ENCODE measurements around the gene SUMO3. TPM values are rescaled to one million over a fixed set of nuclear protein-coding genes. Genes with fewer than 3 reads are reported as not detected.
A peak's percentile ranks its signal among the peaks of the same experiment; 100 is the strongest.

SUMO3 gene
- total and polyA plus RNA-seq, 2 of the 13 experiments (the other 11 are each of a cell fraction or from before 2014, with no cell fraction given) = 51.4 to 92.4 TPM

- TF ChIP-seq SALL1 (CRISPR knock-in tag; IDR thresholded peaks at IDR 0.05) = no peak
- TF ChIP-seq ZNF639 (CRISPR knock-in tag; conservative IDR thresholded peaks at IDR 0.05) = no peak
- peak; percentile 3 for TF ChIP-seq XRCC5 (optimal IDR thresholded peaks at IDR 0.05; ENCODE audit: low read length)
- TF ChIP-seq NCOA5 (CRISPR knock-in tag; IDR thresholded peaks at IDR 0.05) = no peak
- no peak for TF ChIP-seq GATAD1 (CRISPR knock-in tag; IDR thresholded peaks at IDR 0.05)
- TF ChIP-seq PHF8 (CRISPR knock-in tag; IDR thresholded peaks at IDR 0.05) = 0 out of 2 replicates have a peak, but pooled peaks have one; percentile 1
- no peak for TF ChIP-seq MYNN (CRISPR knock-in tag; IDR thresholded peaks at IDR 0.05; ENCODE audit: low read depth)
- Histone ChIP-seq H4K20me1 (ENCODE audit: insufficient read depth, low read length) (peaks cover 14% of the 10 kb centered on the region), H3K36me3 (replicated peaks in 1 of 2; ENCODE audit: control insufficient read depth in 1 of 2, insufficient read depth in 2 of 2, low read length in 2 of 2) (peaks cover 0 to 12% of the 10 kb centered on the region in 2 experiments; a peak in 3 of 5 replicates), H3K4me3 (replicated peaks in 1 of 3; ENCODE audit: insufficient read depth in 1 of 3, low read depth in 2 of 3, low read length in 3 of 3) (peak overlapping the region in 2 of 3 experiments; percentile 79 to 80; a peak in 2 of 6 replicates), H3K27ac (ENCODE audit: extremely low read length, insufficient read depth, low read length) (no peak overlapping the region), H3K9me3 (ENCODE audit: low read length) (no peaks in the 10 kb centered on the region), H3K9ac (ENCODE audit: insufficient read depth, low read depth, low read length) (peak overlapping the region; percentile 85; the same call in 1 of the 2 replicates), H3K4me1 (ENCODE audit: insufficient read depth, low read length) (peaks cover 57% of the 10 kb centered on the region), H3K27me3 (ENCODE audit: control insufficient read depth in 1 of 2, insufficient read depth in 2 of 2, low read length in 2 of 2) (no peaks in the 10 kb centered on the region; a peak in 1 of 5 replicates), H3K79me2 (ENCODE audit: insufficient read depth, low read length) (peaks cover 65% of the 10 kb centered on the region), H3K4me2 (ENCODE audit: low read depth, low read length) (peak overlapping the region; percentile 99), H2AFZ (ENCODE audit: low read length) (no peak overlapping the region)
- no TSS peak for BruUV-seq (replicated peaks)
- FAIRE-seq (no peak), ATAC-seq (no peak), DNase-seq (ENCODE audit: low spot score) (no peak)
- ChIA-PET CTCF (ENCODE audit: low intra/inter-chr PET ratio, low total read pairs) (interaction anchor here (1.7 kb wide), 1 partner anchor 112 kb away, joined by 7 read pairs; no protein-coding TSS in a partner anchor), POLR2A (interaction anchor here (5.6 kb wide), 1 partner anchor 113 kb away, joined by 31 read pairs; no protein-coding TSS in a partner anchor)
- in situ Hi-C loops (cut with HindIII; ENCODE audit: extremely low pct_ligation_motif_present, low pct_unique_long_range_greater_than_20kb) (loop anchor here (5.0 kb wide), 2 partner anchors 48 to 113 kb away; no protein-coding TSS in a partner anchor), intact Hi-C loops (cut with micrococcal nuclease; ENCODE audit: unreplicated experiment) (loop anchor here (1.0 to 5.0 kb wide), 5 partner anchors 47 to 133 kb away; partner anchors contain the start of gene PTTG1IP)
- WGBS (ENCODE audit: low lambda C conversion rate) = 80% methylated on average over 1 of the region's 1 CpG
Measured at GRCh38 chr21:44799646-44800045, 18.2 kb downstream of the SUMO3 start.

- DNase-seq (ENCODE audit: low spot score) (no peak), FAIRE-seq (no peak), ATAC-seq (no peak)
- Histone ChIP-seq H3K27ac (ENCODE audit: extremely low read length, insufficient read depth, low read length) (no peak overlapping the region), H3K36me3 (replicated peaks in 1 of 2; ENCODE audit: control insufficient read depth in 1 of 2, insufficient read depth in 2 of 2, low read length in 2 of 2) (peaks cover 0 to 11% of the 10 kb centered on the region in 2 experiments; a peak in 2 of 5 replicates), H3K4me2 (ENCODE audit: low read depth, low read length) (no peak overlapping the region), H3K4me1 (ENCODE audit: insufficient read depth, low read length) (peaks cover 57% of the 10 kb centered on the region), H3K27me3 (ENCODE audit: control insufficient read depth in 1 of 2, insufficient read depth in 2 of 2, low read length in 2 of 2) (no peaks in the 10 kb centered on the region; a peak in 1 of 5 replicates), H3K4me3 (replicated peaks in 1 of 3; ENCODE audit: insufficient read depth in 1 of 3, low read depth in 2 of 3, low read length in 3 of 3) (no peak overlapping the region), H4K20me1 (ENCODE audit: insufficient read depth, low read length) (peaks cover 18% of the 10 kb centered on the region), H3K9me3 (ENCODE audit: low read length) (no peaks in the 10 kb centered on the region), H3K9ac (ENCODE audit: insufficient read depth, low read depth, low read length) (no peak overlapping the region), H3K79me2 (ENCODE audit: insufficient read depth, low read length) (peaks cover 78% of the 10 kb centered on the region), H2AFZ (ENCODE audit: low read length) (no peak overlapping the region)
- 96% methylated on average over 2 of the region's 2 CpGs for WGBS (ENCODE audit: low lambda C conversion rate)
- in situ Hi-C loops (cut with HindIII; ENCODE audit: extremely low pct_ligation_motif_present, low pct_unique_long_range_greater_than_20kb) = no loop called here
- CTCF ChIA-PET (ENCODE audit: low intra/inter-chr PET ratio, low total read pairs) = no interaction called here
- intact Hi-C loops (cut with micrococcal nuclease; ENCODE audit: unreplicated experiment) = no loop called here
- POLR2A ChIA-PET = interaction anchor here (0.7 kb wide), 1 partner anchor 50 kb away, joined by 5 read pairs; no protein-coding TSS in a partner anchor
- no TSS peak for BruUV-seq (replicated peaks)
- TF ChIP-seq ISL2 (CRISPR knock-in tag; IDR thresholded peaks at IDR 0.05) = no peak
- TF ChIP-seq, protein P1, sequence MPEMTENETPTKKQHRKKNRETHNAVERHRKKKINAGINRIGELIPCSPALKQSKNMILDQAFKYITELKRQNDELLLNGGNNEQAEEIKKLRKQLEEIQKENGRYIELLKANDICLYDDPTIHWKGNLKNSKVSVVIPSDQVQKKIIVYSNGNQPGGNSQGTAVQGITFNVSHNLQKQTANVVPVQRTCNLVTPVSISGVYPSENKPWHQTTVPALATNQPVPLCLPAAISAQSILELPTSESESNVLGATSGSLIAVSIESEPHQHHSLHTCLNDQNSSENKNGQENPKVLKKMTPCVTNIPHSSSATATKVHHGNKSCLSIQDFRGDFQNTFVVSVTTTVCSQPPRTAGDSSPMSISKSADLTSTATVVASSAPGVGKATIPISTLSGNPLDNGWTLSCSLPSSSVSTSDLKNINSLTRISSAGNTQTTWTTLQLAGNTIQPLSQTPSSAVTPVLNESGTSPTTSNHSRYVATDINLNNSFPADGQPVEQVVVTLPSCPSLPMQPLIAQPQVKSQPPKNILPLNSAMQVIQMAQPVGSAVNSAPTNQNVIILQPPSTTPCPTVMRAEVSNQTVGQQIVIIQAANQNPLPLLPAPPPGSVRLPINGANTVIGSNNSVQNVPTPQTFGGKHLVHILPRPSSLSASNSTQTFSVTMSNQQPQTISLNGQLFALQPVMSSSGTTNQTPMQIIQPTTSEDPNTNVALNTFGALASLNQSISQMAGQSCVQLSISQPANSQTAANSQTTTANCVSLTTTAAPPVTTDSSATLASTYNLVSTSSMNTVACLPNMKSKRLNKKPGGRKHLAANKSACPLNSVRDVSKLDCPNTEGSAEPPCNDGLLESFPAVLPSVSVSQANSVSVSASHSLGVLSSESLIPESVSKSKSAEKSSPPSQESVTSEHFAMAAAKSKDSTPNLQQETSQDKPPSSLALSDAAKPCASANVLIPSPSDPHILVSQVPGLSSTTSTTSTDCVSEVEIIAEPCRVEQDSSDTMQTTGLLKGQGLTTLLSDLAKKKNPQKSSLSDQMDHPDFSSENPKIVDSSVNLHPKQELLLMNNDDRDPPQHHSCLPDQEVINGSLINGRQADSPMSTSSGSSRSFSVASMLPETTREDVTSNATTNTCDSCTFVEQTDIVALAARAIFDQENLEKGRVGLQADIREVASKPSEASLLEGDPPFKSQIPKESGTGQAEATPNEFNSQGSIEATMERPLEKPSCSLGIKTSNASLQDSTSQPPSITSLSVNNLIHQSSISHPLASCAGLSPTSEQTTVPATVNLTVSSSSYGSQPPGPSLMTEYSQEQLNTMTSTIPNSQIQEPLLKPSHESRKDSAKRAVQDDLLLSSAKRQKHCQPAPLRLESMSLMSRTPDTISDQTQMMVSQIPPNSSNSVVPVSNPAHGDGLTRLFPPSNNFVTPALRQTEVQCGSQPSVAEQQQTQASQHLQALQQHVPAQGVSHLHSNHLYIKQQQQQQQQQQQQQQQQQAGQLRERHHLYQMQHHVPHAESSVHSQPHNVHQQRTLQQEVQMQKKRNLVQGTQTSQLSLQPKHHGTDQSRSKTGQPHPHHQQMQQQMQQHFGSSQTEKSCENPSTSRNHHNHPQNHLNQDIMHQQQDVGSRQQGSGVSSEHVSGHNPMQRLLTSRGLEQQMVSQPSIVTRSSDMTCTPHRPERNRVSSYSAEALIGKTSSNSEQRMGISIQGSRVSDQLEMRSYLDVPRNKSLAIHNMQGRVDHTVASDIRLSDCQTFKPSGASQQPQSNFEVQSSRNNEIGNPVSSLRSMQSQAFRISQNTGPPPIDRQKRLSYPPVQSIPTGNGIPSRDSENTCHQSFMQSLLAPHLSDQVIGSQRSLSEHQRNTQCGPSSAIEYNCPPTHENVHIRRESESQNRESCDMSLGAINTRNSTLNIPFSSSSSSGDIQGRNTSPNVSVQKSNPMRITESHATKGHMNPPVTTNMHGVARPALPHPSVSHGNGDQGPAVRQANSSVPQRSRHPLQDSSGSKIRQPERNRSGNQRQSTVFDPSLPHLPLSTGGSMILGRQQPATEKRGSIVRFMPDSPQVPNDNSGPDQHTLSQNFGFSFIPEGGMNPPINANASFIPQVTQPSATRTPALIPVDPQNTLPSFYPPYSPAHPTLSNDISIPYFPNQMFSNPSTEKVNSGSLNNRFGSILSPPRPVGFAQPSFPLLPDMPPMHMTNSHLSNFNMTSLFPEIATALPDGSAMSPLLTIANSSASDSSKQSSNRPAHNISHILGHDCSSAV (CRISPR knock-in tag; IDR thresholded peaks at IDR 0.05; ENCODE audit: borderline replicate concordance) = no peak
Measured at GRCh38 chr21:44797775-44798174, 20.1 kb downstream of the SUMO3 start.
